Amniotic stem cell (primary cell): ENCODE results near the gene SCYGR5.
"Not testable (repeated sequence)": the region's sequence is repeated elsewhere in the genome, so short reads cannot be mapped to it uniquely, and the experiment has no call there.

ENCODE experiments used
- DNase-seq: peaks from one replicate; lab custom pipeline; 2025; lab: John Stamatoyannopoulos, UW

The SCYGR5 gene

GRCh38 chr2:227673620-227674019 lies 7.0 kb downstream of the SCYGR5 start:
- not testable (repeated sequence) for DNase-seq

GRCh38 chr2:227674485-227674884 lies 7.9 kb downstream of the SCYGR5 start:
- DNase-seq, result no peak

GRCh38 chr2:227677928-227678327 lies 11.3 kb downstream of the SCYGR5 start:
- DNase-seq, result no peak

GRCh38 chr2:227684258-227684657 lies 17.7 kb downstream of the SCYGR5 start:
- no peak for DNase-seq

- DNase-seq, result no peak
Measured at GRCh38 chr2:227687189-227687588, 20.6 kb downstream of the SCYGR5 start.

- DNase-seq, result no peak
Measured at GRCh38 chr2:227696990-227697679, 30.5 kb downstream of the SCYGR5 start.

GRCh38 chr2:227701556-227701955 lies 35.0 kb downstream of the SCYGR5 start:
- no peak for DNase-seq

- peak; percentile 29 for DNase-seq
Measured at GRCh38 chr2:227703280-227703732, 36.7 kb downstream of the SCYGR5 start.

GRCh38 chr2:227703961-227704360 lies 37.4 kb downstream of the SCYGR5 start:
- no peak for DNase-seq

- no peak for DNase-seq
Measured at GRCh38 chr2:227706859-227707258, 40.3 kb downstream of the SCYGR5 start.

- no peak for DNase-seq
Measured at GRCh38 chr2:227707390-227707789, 40.8 kb downstream of the SCYGR5 start.

- no peak for DNase-seq
Measured at GRCh38 chr2:227710986-227711385, 44.4 kb downstream of the SCYGR5 start.

GRCh38 chr2:227713291-227713690 lies 46.7 kb downstream of the SCYGR5 start:
- DNase-seq, result no peak

GRCh38 chr2:227716501-227716900 lies 49.9 kb downstream of the SCYGR5 start:
- DNase-seq, result no peak
